ENCODE measurements around the gene ATP6V1E1. TPM values are rescaled to one million over a fixed set of nuclear protein-coding genes. Genes with fewer than 3 reads are reported as not detected.
"Not testable (repeated sequence)": the region's sequence is repeated elsewhere in the genome, so short reads cannot be mapped to it uniquely, and the experiment has no call there.

ATP6V1E1 gene
- total and polyA plus RNA-seq, 7 donors: 122 to 263 (median 158) TPM

DNA sequence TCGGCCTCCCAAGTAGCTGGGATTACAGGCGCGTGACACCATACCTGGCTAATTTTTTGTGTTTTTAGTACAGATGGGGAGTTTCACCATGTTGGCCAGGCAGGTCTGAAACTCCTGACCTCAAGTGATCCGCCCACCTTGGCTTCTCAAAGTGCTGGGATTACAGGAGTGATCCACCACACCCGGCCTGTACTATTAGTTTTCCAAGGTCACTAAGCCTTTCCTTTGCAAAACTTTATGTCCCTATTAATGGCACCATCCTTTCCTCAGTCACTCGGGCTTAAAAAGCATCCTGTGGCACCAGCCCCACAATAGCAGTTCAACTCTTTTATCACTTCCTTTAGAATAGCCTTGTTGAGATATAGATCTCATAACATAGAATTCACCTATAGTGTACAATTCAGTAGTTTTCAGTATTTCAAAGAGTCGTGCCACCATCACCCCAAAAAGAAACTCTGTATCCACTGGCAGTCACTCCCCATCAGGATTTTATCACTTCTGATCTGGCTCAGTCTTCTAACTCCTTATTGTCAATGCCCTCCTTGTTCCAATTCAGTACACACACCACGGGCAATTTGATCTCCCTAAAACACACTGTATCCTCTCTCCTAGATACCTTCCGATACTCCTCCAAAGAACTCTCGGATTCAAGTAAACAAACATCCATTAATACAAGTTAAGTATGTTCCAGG, 9.1 kb upstream of the ATP6V1E1 start:
- DNase-seq (no peak), ATAC-seq (peak in 1 of 4 donors; percentile 0)
- WGBS, 3 donors: 48 to 55% (median 49%) methylated on average over 10 of the region's 10 CpGs

DNA sequence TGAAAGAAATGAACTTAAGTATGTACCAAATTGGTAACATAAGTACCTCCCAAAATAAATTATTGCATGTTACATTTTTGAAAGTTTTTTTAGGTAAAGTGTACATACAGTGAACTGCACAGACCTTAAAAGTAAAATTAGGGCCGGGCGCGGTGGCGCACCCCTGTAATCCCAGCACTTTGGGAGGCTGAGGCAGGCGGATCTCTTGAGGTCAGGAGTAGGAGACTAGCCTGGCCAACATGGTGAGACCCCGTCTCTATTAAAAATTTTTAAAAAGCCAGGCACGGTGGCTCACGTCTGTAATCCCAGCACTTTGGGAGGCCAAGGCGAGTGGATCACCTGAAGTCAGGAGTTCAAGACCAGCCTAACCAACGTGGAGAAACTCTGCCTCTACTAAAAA, 8.3 kb upstream of the ATP6V1E1 start:
- H3K27ac ChIP-seq; ATAC-seq; intact Hi-C loops (cut with DNase I): not testable (repeated sequence)

More for the DNA sequence above, 9.1 kb upstream of the ATP6V1E1 start:
- no peaks in the 10 kb centered on the region for H3K27me3 ChIP-seq (ENCODE audit: insufficient read depth in 3 of 3, low read length in 2 of 3)
- peak overlapping the region; percentile 93 for H3K27ac ChIP-seq
- H3K36me3 ChIP-seq (ENCODE audit: insufficient read depth in 1 of 2, low read depth in 1 of 2): no peaks in the 10 kb centered on the region
- intact Hi-C loops (cut with DNase I): no loop called here
- TF ChIP-seq, protein P1, sequence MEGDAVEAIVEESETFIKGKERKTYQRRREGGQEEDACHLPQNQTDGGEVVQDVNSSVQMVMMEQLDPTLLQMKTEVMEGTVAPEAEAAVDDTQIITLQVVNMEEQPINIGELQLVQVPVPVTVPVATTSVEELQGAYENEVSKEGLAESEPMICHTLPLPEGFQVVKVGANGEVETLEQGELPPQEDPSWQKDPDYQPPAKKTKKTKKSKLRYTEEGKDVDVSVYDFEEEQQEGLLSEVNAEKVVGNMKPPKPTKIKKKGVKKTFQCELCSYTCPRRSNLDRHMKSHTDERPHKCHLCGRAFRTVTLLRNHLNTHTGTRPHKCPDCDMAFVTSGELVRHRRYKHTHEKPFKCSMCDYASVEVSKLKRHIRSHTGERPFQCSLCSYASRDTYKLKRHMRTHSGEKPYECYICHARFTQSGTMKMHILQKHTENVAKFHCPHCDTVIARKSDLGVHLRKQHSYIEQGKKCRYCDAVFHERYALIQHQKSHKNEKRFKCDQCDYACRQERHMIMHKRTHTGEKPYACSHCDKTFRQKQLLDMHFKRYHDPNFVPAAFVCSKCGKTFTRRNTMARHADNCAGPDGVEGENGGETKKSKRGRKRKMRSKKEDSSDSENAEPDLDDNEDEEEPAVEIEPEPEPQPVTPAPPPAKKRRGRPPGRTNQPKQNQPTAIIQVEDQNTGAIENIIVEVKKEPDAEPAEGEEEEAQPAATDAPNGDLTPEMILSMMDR (IDR thresholded peaks at IDR 0.05): no peak
- H3K9me3 ChIP-seq: no peaks in the 10 kb centered on the region
- peaks cover 15% of the 10 kb centered on the region for H3K4me1 ChIP-seq
- H3K4me3 ChIP-seq: peak overlapping the region; percentile 85

DNA sequence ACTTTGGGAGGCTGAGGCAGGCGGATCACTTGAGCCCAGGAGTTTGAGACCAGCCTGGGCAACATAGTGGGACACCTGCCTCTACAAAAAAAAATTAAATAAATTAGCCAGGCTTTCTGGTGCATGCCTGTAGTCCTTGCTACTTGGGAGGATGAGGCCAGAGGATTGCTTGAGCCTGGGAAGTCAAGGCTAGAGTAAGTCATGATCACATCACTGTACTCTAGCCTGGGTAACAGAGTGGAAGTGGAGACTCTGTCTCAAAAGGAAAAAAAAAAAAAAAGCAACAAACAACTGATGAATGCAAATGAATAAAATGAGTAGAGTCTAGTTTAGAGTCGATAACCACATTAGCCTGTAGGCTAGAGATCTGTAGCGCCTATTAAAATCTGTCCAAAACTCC, 6.1 kb upstream of the ATP6V1E1 start:
- H3K9me3 ChIP-seq: no peaks in the 10 kb centered on the region
- no peak overlapping the region for H3K27ac ChIP-seq
- no peak for DNase-seq
- H3K27me3 ChIP-seq (ENCODE audit: insufficient read depth in 3 of 3, low read length in 2 of 3): no peaks in the 10 kb centered on the region
- ATAC-seq: no peak
- no peak overlapping the region for H3K4me3 ChIP-seq
- peaks cover 15% of the 10 kb centered on the region for H3K4me1 ChIP-seq
- TF ChIP-seq, protein P1 (IDR thresholded peaks at IDR 0.05): no peak
- WGBS, 3 donors: 88 to 94% (median 91%) methylated on average over 3 of the region's 3 CpGs
- H3K36me3 ChIP-seq (ENCODE audit: insufficient read depth in 1 of 2, low read depth in 1 of 2): no peaks in the 10 kb centered on the region
- intact Hi-C loops (cut with DNase I): no loop called here

More for the DNA sequence above, 8.3 kb upstream of the ATP6V1E1 start:
- WGBS, 3 donors: 82 to 88% (median 86%) methylated on average over 10 of the region's 10 CpGs
- H3K27me3 ChIP-seq (ENCODE audit: insufficient read depth in 3 of 3, low read length in 2 of 3); H3K9me3 ChIP-seq; DNase-seq; H3K4me3 ChIP-seq; H3K36me3 ChIP-seq (ENCODE audit: insufficient read depth in 1 of 2, low read depth in 1 of 2): not testable (repeated sequence)
- peaks cover 15% of the 10 kb centered on the region for H3K4me1 ChIP-seq

DNA sequence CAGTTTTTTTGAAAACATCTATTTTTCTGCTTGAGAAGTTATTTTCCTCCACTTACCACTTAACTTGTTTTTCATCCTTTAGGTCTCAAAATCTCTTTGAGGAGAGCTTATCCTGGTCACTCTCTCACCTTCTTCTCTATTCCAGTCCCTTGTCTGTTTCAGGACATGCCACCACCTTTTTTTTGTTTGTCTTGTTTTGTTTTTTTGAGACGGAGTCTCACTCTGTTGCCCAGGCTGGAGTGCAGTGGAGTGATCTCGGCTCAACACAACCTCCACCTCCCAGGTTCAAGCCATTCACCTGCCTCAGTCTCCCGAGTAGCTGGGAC, 5.4 kb upstream of the ATP6V1E1 start:
- TF ChIP-seq, protein P1 (IDR thresholded peaks at IDR 0.05): no peak
- Histone ChIP-seq H3K4me1 (peaks cover 15% of the 10 kb centered on the region), H3K4me3 (no peak overlapping the region), H3K36me3 (ENCODE audit: insufficient read depth in 1 of 2, low read depth in 1 of 2) (no peaks in the 10 kb centered on the region), H3K27ac (peak overlapping the region; percentile 43), H3K27me3 (ENCODE audit: insufficient read depth in 3 of 3, low read length in 2 of 3) (no peaks in the 10 kb centered on the region), H3K9me3 (no peaks in the 10 kb centered on the region)
- no peak for ATAC-seq
- DNase-seq: no peak
- 90 to 91% (median 91%) methylated on average over 3 of the region's 3 CpGs for WGBS, 3 donors
- intact Hi-C loops (cut with DNase I): no loop called here

DNA sequence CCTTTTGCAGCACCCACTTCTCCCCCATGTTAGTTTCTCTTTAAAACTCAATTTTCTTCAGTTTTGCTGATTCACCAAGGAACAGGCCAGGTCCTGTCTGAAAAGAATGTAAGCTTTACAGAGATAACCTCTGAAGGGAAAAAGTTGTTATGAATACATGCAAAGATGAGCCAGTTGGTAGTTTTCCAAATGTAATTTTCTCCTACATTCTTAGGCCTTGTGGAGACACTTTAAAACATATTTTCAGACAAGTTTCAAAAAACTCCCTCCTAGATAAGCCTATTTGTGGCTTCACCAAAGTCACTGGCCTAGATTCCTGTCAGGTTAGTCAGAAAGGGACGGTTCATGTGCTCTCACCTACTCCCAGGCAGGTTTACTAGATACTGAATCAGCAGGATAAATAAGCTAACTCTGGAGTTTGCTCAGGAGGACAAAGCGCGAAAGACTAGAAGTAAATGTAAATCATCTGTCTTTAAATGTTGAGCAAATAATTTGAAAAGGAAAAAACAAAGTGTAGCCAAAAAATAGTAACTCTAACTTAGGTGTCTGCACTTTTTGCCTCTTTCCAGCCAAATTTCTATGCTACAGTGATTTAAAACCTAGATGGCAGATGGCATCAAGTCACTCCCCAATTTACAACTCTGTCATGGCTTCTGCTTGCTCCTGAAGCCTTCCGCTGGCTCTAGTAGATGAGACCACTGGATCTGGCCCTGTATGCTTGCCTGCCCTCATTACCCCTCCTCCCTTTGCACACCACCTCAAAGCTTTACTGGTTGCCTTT, 4.9 kb upstream of the ATP6V1E1 start:
- Histone ChIP-seq H3K36me3 (ENCODE audit: insufficient read depth in 1 of 2, low read depth in 1 of 2) (no peaks in the 10 kb centered on the region), H3K4me1 (peaks cover 15% of the 10 kb centered on the region), H3K4me3 (no peak overlapping the region), H3K27ac (peak overlapping the region; percentile 43), H3K27me3 (ENCODE audit: insufficient read depth in 3 of 3, low read length in 2 of 3) (no peaks in the 10 kb centered on the region), H3K9me3 (no peaks in the 10 kb centered on the region)
- DNase-seq (no peak), ATAC-seq (no peak)
- TF ChIP-seq, protein P1 (IDR thresholded peaks at IDR 0.05): no peak
- intact Hi-C loops (cut with DNase I): no loop called here
- WGBS, 3 donors: 87 to 90% (median 89%) methylated on average over 4 of the region's 4 CpGs

All from psoas muscle (tissue), 8 donors.